ENCODE measurements around the gene PACSIN2.
"Not testable (repeated sequence)": the region's sequence is repeated elsewhere in the genome, so short reads cannot be mapped to it uniquely, and the experiment has no call there.

PACSIN2 gene

DNA sequence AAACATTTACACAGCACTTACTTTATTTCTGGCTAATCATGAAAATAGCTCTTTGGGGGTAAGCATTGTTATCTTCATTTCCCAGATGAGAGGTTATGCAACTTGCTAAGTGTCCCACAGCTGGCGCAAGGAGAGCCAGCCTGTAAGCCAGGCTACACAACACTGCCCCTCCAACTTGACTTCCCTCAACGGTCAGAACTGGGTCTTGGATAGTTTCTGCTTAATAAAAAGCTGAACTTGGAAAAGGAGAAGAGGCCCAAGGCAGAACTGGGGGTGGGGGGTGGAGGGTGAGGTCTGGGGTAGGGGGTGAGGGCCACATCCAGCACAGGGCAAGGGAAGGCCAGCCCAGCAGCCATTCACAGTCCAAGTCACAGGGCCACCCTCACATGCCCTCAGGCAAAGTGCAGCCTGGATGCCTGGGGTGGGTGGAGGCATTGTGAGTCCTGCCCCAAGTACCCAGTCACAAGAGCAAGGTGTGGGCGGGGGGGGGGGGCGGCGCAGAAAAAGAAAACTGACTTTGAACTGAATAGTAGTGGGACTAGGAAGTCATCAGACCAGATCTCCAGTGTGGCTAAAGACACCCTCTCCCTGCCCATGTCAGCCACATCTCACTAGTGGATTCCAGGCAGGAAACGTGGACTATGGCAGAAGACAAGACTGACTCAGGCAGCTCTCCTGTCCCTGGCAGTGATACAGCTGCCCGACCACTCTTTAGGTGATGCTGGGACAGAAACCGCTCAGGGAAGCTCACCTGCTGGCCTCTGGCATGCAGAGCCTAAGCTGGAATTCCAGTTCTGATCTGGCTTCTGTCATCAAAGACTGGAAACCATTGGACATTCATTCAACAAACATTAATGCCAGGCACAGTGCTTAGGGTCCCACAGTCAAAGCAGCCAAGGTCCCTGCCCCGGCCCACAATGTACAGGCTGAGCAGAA is 52.4 kb downstream of the PACSIN2 start:
- DNase-seq: no peak

DNA sequence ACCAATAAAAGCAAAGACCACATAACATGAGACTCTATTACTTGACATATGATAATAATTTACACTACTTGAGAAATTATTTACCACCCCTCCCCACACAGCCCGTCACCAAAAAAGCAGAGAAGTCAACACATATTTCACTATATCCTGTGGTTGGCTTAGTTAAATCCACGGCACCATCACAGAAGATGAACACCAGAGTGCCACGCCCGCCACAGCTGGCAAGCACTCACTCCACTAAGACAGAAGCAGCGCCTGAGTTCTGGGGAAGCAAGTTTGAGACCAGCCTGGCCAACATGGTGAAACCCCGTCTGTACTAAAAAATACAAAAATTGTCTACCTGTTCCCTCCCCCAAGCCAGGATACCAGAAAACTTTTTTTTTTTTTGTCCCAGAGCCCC is 53.1 kb downstream of the PACSIN2 start:
- DNase-seq: no peak

GRCh38 chr22:42961400-42961690 is 53.6 kb downstream of the PACSIN2 start:
- not testable (repeated sequence) for DNase-seq

DNA sequence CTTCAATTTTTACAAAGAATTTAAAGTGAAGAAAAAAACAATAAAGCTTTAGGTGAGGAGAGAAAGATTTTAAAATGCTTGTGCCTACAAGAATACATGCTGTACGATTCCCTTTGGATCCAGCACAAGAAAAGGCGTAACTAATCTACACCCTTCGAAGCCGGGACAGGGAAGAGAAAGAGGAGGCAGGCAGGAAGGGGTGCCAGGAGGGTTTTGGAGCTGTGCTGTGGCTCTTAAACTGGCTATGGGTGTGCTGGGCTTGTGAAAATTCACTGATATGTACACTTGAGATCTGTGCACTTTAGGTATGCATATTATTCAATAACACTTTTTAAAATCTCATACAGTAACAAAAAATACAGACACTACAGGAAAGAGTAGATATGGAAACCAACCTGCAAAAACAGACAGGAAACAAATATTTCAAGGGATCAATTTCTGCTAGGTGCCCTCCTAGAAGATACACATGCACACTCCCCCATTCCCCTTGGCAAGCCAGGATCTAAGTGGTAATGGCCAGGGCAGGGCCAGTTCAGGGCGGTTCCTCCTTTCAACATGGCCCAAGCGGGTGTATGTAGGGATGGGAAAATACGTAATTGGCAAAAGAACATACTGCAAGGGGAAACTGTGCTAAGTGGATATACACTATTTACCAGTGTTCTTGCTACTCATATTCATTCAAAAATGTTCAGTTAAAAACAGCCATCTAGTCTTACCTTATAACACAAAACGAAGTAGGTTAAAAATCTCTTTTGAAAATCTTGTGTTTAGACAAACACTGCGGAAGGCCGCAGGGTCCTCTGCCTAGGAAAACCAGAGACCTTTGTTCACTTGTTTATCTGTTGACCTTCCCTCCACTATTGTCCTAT is 54.2 kb downstream of the PACSIN2 start:
- no peak for DNase-seq

DNA sequence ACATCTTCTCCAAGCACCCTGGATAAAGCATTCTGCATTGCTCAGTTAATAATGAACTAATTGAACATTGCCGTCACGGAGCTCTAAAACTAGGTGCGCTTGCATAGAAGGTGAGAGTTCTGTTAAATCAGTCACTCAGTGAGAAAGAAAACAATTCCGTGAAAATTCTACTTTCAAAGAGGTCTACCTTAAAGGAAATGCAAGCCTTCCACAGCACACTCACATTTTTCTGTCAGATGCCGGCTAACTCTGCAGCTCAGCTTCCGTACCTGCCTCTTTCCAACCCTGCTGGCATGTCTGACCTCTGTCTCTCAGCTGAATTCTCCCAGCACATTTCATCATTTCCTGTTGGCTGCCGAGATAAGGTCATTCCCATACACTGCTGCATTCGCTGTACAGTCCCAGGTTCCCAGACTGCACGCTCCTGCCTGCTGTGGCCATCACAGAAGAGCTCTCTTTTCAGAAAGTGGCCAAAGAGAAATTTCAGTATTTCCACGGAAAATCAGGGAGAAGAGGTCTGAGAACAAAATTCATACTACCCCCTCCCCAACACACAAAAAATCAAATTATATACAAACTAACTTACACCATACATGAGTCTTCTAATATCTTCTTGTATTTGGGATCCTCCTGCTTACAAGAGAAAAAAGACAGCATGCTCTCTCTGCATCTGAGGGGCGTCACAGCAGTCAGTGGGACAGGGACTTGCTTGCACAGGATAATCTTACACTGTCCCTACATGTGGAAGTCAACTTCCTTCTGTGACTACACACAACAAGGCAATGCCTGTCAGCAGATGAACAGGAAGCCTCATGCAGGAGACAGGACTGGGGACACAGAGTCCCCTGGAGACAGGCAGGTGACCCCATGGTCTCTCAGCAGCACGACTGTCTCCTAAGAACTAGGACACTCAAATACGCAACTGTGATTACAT is 55.1 kb downstream of the PACSIN2 start:
- no peak for DNase-seq

- DNase-seq: no peak
Measured at GRCh38 chr22:42958937-42959336, 56.0 kb downstream of the PACSIN2 start.

- DNase-seq: no peak
Measured at GRCh38 chr22:42957958-42958357, 57.0 kb downstream of the PACSIN2 start.

GRCh38 chr22:42957544-42957943 is 57.4 kb downstream of the PACSIN2 start:
- no peak for DNase-seq

DNA sequence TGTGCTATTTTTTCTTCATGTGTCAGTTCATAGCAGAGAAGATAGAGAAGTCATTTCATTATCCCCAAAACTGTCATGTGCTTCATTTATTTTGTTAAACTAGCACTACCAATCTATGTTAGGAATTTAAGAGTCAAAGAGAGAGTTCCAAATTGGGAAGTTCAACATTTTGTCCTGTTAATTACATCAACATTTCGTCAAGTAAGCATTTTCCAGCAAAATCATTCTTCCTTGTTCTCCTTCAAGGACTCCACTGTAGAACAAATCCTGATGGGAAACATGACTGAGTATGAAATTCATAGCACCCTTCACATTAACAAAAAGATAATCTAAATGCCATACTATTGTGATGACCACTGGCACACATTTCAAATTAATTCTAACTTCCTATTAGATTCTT is 59.1 kb downstream of the PACSIN2 start:
- no peak for DNase-seq

DNA sequence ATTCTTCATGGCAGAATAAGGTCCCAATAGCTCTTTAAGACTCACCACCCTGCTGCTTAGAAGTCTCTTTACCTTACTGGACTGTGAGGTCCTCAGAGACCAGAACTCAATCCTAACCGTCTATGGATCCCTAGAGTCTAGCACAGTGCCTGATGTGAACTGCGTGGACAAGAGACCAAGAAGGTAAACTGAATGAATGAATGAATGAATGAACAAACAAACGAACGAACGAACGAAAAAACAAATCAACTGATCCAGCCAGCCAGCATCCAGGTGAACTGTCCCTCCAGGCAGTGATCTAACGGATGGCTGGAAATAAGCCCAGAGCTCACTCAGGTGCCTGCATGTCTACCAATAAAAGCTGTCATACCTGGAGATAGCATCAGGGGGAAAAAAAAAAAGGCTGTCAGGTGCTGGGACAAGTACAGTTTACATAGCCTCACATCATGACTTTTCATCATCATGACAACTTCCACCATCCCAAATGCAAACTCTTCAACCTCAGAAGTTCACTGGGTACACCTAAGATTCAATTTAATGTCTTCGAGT is 59.8 kb downstream of the PACSIN2 start:
- DNase-seq: no peak

DNA sequence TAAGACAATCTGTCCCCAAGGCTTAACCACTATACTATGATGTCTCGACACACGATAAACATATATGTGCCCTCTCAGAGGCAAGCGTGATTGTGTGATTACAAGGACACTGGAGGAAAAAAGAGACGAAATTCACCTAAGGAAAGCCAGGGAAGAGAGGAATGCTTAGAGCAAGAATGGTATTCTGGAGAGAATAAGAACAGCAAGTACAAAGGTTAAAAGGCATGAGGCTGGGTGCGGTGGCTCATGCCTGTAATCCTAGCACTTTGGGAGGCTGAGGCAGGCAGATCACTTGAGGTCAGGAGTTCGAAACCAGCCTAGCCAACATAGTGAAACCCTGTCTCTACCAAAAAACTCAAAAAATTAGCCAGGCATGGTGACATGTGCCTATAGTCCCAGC is 61.2 kb downstream of the PACSIN2 start:
- DNase-seq: not testable (repeated sequence)

- no peak for DNase-seq
Measured at GRCh38 chr22:42951093-42951710, 63.7 kb downstream of the PACSIN2 start.

DNA sequence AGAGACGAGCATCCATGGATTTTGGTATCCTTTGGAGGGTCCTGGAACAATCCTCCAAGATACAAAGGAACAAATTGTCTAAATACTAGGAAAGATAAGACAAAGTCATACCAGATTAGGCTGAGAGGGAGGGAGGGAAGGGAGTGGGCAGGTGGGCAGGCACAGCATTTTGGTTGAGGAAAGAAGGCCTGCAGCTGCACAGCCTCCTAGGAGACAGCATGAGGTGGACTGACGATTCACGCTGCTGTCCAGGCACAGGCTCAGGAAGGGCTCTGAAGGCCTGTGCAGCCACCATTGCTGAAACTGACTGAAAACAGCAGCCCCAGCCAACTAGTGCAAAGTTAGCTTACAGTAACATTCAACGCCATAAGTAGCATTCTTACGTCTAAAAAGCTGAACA is 64.7 kb downstream of the PACSIN2 start:
- DNase-seq: no peak

- DNase-seq: no peak
Measured at GRCh38 chr22:42949159-42949558, 65.8 kb downstream of the PACSIN2 start.

- no peak for DNase-seq
Measured at GRCh38 chr22:42948294-42948693, 66.7 kb downstream of the PACSIN2 start.

DNA sequence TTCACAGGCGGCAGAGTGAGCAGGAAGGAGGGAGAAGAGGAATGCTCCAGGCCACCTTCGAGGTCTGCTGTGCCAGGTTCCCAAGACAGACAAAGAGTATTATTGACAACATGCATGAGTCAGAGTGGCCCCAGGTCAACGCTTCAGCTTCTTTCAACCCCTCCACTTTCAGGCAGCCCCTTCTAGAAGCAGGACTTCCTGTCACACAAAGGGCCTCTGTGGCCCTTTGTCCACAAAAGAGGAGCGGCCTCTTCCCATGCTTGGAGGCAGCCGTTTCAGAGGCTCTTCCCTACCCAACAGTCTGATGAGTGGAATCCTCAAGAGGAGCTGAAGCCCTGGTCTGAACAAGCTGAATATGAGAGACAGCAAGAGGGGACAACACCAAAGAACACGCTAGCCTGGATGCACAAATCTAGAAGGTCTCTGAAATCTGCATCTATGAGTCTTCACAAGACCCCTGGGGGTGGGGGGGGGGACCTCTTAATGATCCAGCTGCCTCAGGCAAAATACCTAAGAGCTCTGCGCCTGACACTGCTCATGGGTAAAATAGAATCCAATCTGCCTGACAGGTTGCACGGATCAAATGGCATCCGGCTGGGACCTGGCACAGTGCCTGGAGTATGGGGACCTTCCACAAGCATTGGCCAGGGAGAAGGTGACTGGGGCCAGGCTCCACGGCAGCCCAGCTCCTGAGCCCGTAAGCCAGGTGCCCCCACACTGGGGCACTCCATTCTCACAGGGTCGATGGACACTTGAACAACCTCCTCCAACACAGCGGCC is 67.5 kb downstream of the PACSIN2 start:
- peak; percentile 91 for DNase-seq

- DNase-seq: no peak
Measured at GRCh38 chr22:42946546-42947198, 68.3 kb downstream of the PACSIN2 start.

DNA sequence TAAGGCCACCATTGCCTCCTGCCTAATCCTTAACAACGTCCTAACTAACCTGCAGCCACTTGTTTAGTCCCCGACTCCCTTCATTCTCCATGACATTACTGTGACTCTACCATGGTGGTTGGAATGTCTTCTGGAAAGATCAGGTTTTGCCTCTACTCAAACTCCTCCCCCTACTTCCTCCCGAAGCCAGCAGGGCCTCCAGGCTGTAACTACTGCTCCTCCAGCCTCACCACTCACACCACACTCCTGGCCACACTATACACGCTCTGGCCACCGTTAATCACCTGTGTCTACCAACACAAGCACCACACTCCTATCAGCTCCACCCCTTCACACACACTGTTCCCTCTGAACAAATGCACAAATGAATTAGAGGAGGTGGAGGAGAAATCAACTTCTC is 69.2 kb downstream of the PACSIN2 start:
- no peak for DNase-seq

DNA sequence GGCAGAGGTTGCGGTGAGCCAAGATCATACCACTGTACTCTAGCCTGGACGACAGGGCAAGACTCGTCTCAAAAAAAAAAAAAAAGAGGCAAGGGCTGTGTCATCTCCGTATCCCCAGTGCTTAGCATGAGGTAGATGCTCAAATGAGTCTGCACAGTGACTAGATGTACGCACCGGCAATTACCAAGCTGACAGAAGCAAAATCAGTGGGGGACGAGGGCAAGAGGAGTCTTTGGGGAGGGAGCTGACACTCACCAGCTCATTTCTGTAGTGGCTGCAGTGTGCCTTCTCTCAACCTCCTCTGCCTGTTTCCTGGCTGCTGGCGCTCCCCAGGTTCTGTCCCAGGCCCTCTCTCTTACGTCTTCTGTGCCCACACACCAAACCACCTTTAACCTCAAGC is 69.9 kb downstream of the PACSIN2 start:
- DNase-seq: no peak

DNA sequence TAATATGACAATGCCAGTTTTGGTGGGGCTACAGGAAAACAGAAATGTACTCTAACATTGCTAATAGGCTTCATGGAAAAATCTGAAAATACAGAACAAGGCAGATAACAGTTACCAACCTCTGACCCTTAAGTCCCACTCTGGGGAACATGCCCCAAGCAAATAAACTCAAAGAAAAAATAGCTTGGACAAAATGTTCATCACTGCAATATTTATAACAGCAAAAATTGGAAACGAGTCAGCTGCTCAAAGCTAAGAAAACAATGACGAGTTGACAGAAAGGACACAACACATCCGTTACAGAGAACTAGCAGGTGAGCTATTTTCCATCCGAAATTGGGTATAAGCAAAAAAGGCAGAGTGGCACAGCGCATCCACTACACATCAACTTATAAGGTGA is 70.5 kb downstream of the PACSIN2 start:
- DNase-seq: no peak

- no peak for DNase-seq
Measured at GRCh38 chr22:42943981-42944380, 71.0 kb downstream of the PACSIN2 start.

Data from NCI-H2029 treated with DMSO at 0.1 percent for 48 hours (cell line).